ENCODE results near the gene CHAF1B. TPM values are rescaled to one million over a fixed set of nuclear protein-coding genes. Genes with fewer than 3 reads are reported as not detected.

CHAF1B gene
- total RNA-seq, 6 experiments from 2014 or later, result 0.27 to 2.1 (median 0.72) TPM

DNA sequence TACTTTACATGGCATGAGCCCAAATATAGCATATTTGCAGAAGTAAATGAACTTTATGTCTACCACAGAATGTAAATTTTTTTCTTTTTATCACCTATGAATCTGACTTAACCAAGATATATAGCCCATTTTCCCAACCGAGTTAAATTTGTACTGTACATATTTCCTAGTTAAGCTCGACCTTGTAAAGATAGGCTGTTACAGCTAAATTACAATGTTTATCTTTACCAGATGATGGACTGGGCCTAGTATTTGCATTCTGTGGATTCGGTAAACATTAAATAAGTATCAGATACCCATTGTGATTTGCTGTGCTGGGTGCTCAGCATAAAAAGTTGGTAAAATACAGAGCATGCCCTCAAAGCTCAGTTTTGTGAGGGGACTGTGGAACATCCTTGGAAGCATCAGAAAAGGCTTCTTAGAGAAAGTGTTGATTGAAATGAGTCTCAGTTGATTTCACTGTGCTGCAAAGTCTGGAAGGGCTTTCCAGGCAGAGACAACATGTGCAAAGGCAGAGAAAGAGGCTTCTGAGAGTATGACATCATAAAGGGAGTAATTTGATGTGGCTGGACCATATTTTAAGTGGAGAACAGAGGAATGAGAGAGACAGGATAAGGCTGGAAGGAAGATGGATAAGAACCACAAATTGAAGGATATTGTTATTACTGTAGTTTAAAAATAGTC, 37.8 kb upstream of the CHAF1B start:
- TF ChIP-seq POLR2A (IDR thresholded peaks at IDR 0.05) (no peak), CTCF (IDR thresholded peaks at IDR 0.05) (no peak)
- Histone ChIP-seq H3K4me3 (no peak overlapping the region), H3K27ac (no peak overlapping the region), H3K4me1 (no peaks in the 10 kb centered on the region), H3K27me3 (no peaks in the 10 kb centered on the region), H3K36me3 (peaks cover 5 to 90% (median 20%) of the 10 kb centered on the region in 4 donors), H3K9me3 (no peaks in the 10 kb centered on the region)
- no peak for ATAC-seq
- no peak for DNase-seq
- 85% methylated on average over 3 of the region's 3 CpGs for WGBS (ENCODE audit: insufficient coverage, low coverage, low lambda C conversion rate, missing lambda C conversion rate)
- intact Hi-C loops (cut with DNase I), result no loop called here

GRCh38 chr21:36347962-36348328, 37.2 kb upstream of the CHAF1B start:
- Histone ChIP-seq H3K4me1 (no peaks in the 10 kb centered on the region), H3K36me3 (peaks cover 5 to 91% (median 19%) of the 10 kb centered on the region in 4 donors), H3K27ac (no peak overlapping the region), H3K9me3 (no peaks in the 10 kb centered on the region), H3K27me3 (no peaks in the 10 kb centered on the region), H3K4me3 (no peak overlapping the region)
- DNase-seq, result no peak
- TF ChIP-seq POLR2A (IDR thresholded peaks at IDR 0.05) (no peak), CTCF (IDR thresholded peaks at IDR 0.05) (no peak)
- 88% methylated on average over 2 of the region's 2 CpGs for WGBS (ENCODE audit: insufficient coverage, low coverage, low lambda C conversion rate, missing lambda C conversion rate)
- intact Hi-C loops (cut with DNase I), result no loop called here
- no peak for ATAC-seq

- TF ChIP-seq POLR2A (IDR thresholded peaks at IDR 0.05), result no peak
- TF ChIP-seq CTCF (IDR thresholded peaks at IDR 0.05), result no peak
- 95% methylated on average over 2 of the region's 2 CpGs for WGBS (ENCODE audit: insufficient coverage, low coverage, low lambda C conversion rate, missing lambda C conversion rate)
- Histone ChIP-seq H3K36me3 (peaks cover 0 to 78% (median 15%) of the 10 kb centered on the region in 4 donors), H3K9me3 (no peaks in the 10 kb centered on the region), H3K27ac (no peak overlapping the region), H3K4me3 (no peak overlapping the region), H3K4me1 (no peaks in the 10 kb centered on the region), H3K27me3 (no peaks in the 10 kb centered on the region)
- DNase-seq (no peak), ATAC-seq (no peak)
- intact Hi-C loops (cut with DNase I), result no loop called here
These were observed 35.9 kb upstream of the CHAF1B start for GRCh38 chr21:36349315-36349714.

- 87% methylated on average over 11 of the region's 11 CpGs for WGBS (ENCODE audit: insufficient coverage, low coverage, low lambda C conversion rate, missing lambda C conversion rate)
- Histone ChIP-seq H3K4me1 (no peaks in the 10 kb centered on the region), H3K36me3 (peaks cover 0 to 79% (median 11%) of the 10 kb centered on the region in 4 donors), H3K27ac (no peak overlapping the region), H3K4me3 (no peak overlapping the region), H3K9me3 (no peaks in the 10 kb centered on the region), H3K27me3 (no peaks in the 10 kb centered on the region)
- TF ChIP-seq POLR2A (IDR thresholded peaks at IDR 0.05) (no peak), CTCF (IDR thresholded peaks at IDR 0.05) (no peak)
- intact Hi-C loops (cut with DNase I), result no loop called here
- ATAC-seq, result no peak
- DNase-seq, result no peak
These were observed 34.8 kb upstream of the CHAF1B start for GRCh38 chr21:36350282-36350910.

Measured in right lobe of liver (tissue), 6 donors.